GM23338 (cell line): ENCODE data around the gene STIL.

Experiments used
- CREB1 ChIP-seq: fragments of 250-450 bp; sonication (Bioruptor Pico); IDR thresholded peaks from 2 replicates; pipeline ENCODE4 v1.5.0; 2020; ENCODE audit warnings: low read depth, mild to moderate bottlenecking, moderate library complexity
- EZH2 ChIP-seq: fragments of 200-600 bp; sonication (generic); IDR thresholded peaks from one replicate; pipeline ENCODE4 v1.8.0; 2017; ENCODE audit warnings: antibody characterized with exemption, mild to moderate bottlenecking, low read depth; ENCODE audit not compliant: unreplicated experiment
- POLR2AphosphoS5 ChIP-seq: IDR thresholded peaks from 2 replicates; pipeline ENCODE4 v1.6.1; 2016; ENCODE audit warnings: antibody characterized with exemption, low read depth
- ZNF331 ChIP-seq: fragments of 250-450 bp; sonication (Bioruptor Pico); IDR thresholded peaks from 2 replicates; pipeline ENCODE4 v1.5.0; 2020; ENCODE audit warnings: low read depth, mild to moderate bottlenecking, moderate library complexity
- TF ChIP-seq, protein P1 (sequence below), 2 experiments: fragments of 200-600 bp in 1 of 2; sonication (generic) in 1 of 2; conservative IDR thresholded peaks; 2 replicates each; pipeline versions ENCODE4 v1.5.1 to v1.6.1; 2016 to 2017; ENCODE audit warnings: antibody characterized with exemption in 2 of 2, low read depth in 2 of 2, mild to moderate bottlenecking in 2 of 2, moderate library complexity in 1 of 2
- TF ChIP-seq, protein P2 (sequence below): IDR thresholded peaks from one replicate; pipeline ENCODE4 v1.6.1; 2018; ENCODE audit warnings: antibody characterized with exemption; ENCODE audit not compliant: unreplicated experiment

DNA sequence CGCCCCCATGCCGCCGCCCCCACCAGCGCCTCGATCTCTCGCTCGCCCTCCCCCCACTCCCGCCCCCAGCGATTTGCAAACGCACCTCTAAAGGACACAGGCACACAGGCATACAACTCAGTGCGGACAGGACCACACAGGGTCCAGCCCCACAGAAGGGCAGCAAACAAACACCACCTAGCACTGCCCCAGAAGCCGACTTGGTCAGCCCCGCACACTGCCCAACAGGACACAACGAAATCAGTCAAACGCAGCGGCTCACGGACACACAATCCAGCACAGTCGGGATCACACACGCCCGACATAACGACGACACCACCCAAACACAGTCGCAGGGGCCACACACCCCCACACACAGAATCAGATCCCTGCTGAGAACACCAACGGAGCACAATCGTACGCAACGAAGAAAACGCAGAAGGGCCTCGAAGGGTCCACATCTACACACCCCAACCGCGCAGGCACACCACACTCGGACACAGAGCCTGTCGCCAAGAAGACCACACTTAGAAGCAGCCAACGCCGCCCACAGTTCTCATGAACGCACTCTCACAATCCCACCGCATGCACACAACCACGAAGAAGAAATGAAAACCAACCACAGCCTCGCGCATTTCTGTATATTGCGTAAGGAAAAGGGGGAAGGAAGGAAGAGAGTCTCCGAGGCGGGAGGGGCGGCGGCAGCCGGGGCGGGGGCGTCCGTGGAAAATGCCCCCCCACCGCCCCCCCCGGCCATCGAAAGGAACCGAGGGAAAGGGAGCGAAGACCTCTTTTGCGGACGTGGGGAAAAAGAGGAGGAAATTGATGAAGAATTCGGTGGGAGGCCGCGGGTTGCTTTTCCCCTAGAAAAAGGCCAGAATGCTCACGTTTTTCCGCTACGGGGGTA is 82.4 kb downstream of the STIL start:
- TF ChIP-seq POLR2AphosphoS5 (no peak), CREB1 (CRISPR knock-in tag) (no peak), ZNF331 (CRISPR knock-in tag) (no peak), EZH2 (peak; percentile 100)
- TF ChIP-seq, protein P1, sequence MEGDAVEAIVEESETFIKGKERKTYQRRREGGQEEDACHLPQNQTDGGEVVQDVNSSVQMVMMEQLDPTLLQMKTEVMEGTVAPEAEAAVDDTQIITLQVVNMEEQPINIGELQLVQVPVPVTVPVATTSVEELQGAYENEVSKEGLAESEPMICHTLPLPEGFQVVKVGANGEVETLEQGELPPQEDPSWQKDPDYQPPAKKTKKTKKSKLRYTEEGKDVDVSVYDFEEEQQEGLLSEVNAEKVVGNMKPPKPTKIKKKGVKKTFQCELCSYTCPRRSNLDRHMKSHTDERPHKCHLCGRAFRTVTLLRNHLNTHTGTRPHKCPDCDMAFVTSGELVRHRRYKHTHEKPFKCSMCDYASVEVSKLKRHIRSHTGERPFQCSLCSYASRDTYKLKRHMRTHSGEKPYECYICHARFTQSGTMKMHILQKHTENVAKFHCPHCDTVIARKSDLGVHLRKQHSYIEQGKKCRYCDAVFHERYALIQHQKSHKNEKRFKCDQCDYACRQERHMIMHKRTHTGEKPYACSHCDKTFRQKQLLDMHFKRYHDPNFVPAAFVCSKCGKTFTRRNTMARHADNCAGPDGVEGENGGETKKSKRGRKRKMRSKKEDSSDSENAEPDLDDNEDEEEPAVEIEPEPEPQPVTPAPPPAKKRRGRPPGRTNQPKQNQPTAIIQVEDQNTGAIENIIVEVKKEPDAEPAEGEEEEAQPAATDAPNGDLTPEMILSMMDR (conservative IDR thresholded peaks at IDR 0.05; ENCODE audit: low read depth in 2 of 2): no peak
- TF ChIP-seq, protein P2, sequence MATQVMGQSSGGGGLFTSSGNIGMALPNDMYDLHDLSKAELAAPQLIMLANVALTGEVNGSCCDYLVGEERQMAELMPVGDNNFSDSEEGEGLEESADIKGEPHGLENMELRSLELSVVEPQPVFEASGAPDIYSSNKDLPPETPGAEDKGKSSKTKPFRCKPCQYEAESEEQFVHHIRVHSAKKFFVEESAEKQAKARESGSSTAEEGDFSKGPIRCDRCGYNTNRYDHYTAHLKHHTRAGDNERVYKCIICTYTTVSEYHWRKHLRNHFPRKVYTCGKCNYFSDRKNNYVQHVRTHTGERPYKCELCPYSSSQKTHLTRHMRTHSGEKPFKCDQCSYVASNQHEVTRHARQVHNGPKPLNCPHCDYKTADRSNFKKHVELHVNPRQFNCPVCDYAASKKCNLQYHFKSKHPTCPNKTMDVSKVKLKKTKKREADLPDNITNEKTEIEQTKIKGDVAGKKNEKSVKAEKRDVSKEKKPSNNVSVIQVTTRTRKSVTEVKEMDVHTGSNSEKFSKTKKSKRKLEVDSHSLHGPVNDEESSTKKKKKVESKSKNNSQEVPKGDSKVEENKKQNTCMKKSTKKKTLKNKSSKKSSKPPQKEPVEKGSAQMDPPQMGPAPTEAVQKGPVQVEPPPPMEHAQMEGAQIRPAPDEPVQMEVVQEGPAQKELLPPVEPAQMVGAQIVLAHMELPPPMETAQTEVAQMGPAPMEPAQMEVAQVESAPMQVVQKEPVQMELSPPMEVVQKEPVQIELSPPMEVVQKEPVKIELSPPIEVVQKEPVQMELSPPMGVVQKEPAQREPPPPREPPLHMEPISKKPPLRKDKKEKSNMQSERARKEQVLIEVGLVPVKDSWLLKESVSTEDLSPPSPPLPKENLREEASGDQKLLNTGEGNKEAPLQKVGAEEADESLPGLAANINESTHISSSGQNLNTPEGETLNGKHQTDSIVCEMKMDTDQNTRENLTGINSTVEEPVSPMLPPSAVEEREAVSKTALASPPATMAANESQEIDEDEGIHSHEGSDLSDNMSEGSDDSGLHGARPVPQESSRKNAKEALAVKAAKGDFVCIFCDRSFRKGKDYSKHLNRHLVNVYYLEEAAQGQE: no peak
